ENCODE measurements around the gene REPS2.
"Not testable (repeated sequence)": the region's sequence is repeated elsewhere in the genome, so short reads cannot be mapped to it uniquely, and the experiment has no call there.

The REPS2 gene

GRCh38 chrX:16964976-16965375 is 18.5 kb downstream of the REPS2 start:
- not testable (repeated sequence) for DNase-seq

GRCh38 chrX:16966752-16967448 is 20.4 kb downstream of the REPS2 start:
- DNase-seq, result no peak

GRCh38 chrX:16968753-16969152 is 22.3 kb downstream of the REPS2 start:
- DNase-seq, result not testable (repeated sequence)

GRCh38 chrX:16970977-16971376 is 24.5 kb downstream of the REPS2 start:
- peak in 1 of 5 experiments; percentile 3 for DNase-seq

GRCh38 chrX:16971694-16972093 is 25.2 kb downstream of the REPS2 start:
- no peak for DNase-seq

GRCh38 chrX:16975233-16975632 is 28.8 kb downstream of the REPS2 start:
- DNase-seq, result peak in 1 of 5 experiments; percentile 20

GRCh38 chrX:16977771-16978170 is 31.3 kb downstream of the REPS2 start:
- DNase-seq, result no peak

- no peak for DNase-seq
These were observed 31.9 kb downstream of the REPS2 start for GRCh38 chrX:16978193-16978984.

GRCh38 chrX:16979226-16979625 is 32.8 kb downstream of the REPS2 start:
- DNase-seq, result no peak

- no peak for DNase-seq
These were observed 34.8 kb downstream of the REPS2 start for GRCh38 chrX:16981209-16981608.

GRCh38 chrX:16981980-16982379 is 35.5 kb downstream of the REPS2 start:
- DNase-seq, result no peak

GRCh38 chrX:16983051-16983450 is 36.6 kb downstream of the REPS2 start:
- no peak for DNase-seq

- DNase-seq, result no peak
These were observed 38.8 kb downstream of the REPS2 start for GRCh38 chrX:16985286-16985685.

- no peak for DNase-seq
These were observed 39.7 kb downstream of the REPS2 start for GRCh38 chrX:16986169-16986568.

GRCh38 chrX:16989750-16990149 is 43.3 kb downstream of the REPS2 start:
- no peak for DNase-seq

GRCh38 chrX:16990839-16991238 is 44.4 kb downstream of the REPS2 start:
- DNase-seq, result no peak

- no peak for DNase-seq
These were observed 46.0 kb downstream of the REPS2 start for GRCh38 chrX:16992445-16992844.

- DNase-seq, result no peak
These were observed 46.5 kb downstream of the REPS2 start for GRCh38 chrX:16992951-16993350.

GRCh38 chrX:16993791-16994318 is 47.4 kb downstream of the REPS2 start:
- no peak for DNase-seq

GRCh38 chrX:16994736-16995135 is 48.3 kb downstream of the REPS2 start:
- no peak for DNase-seq

GRCh38 chrX:16997313-16997712 is 50.9 kb downstream of the REPS2 start:
- DNase-seq, result no peak

- no peak for DNase-seq
These were observed 52.8 kb downstream of the REPS2 start for GRCh38 chrX:16999275-16999674.

GRCh38 chrX:17000751-17001150 is 54.3 kb downstream of the REPS2 start:
- DNase-seq, result no peak

Data from T-helper 2 cell (primary cell).